Skeletal muscle satellite cell (primary cell): ENCODE data around the gene CD14.
"Not testable (repeated sequence)": the region's sequence is repeated elsewhere in the genome, so short reads cannot be mapped to it uniquely, and the experiment has no call there.

Experiments
- H3K27me3 ChIP-seq: 2 replicates; pipeline ENCODE4 v1.7.0; 2013; ENCODE audit warnings: low read length; ENCODE audit not compliant: control insufficient read depth, insufficient read depth
- H3K36me3 ChIP-seq: 2 replicates; pipeline ENCODE4 v1.7.0; 2013; ENCODE audit warnings: mild to moderate bottlenecking, control low read depth, low read length; ENCODE audit not compliant: insufficient read depth
- H3K4me1 ChIP-seq: 2 replicates; pipeline ENCODE4 v1.7.0; 2013; ENCODE audit warnings: low read length; ENCODE audit not compliant: control insufficient read depth, insufficient read depth
- H3K4me2 ChIP-seq: 2 replicates; pipeline ENCODE4 v1.7.0; 2013; ENCODE audit warnings: mild to moderate bottlenecking, low read length
- H3K4me3 ChIP-seq: 2 replicates; pipeline ENCODE4 v1.7.0; 2013; ENCODE audit warnings: low read length
- H3K9ac ChIP-seq: 2 replicates; pipeline ENCODE4 v1.7.0; 2013; ENCODE audit warnings: mild to moderate bottlenecking, low read depth, low read length, moderate library complexity
- H3K9me3 ChIP-seq: replicated peaks from 2 replicates; pipeline ENCODE4 v1.7.0; 2013; ENCODE audit warnings: mild to moderate bottlenecking, control low read depth, low read length

Gene CD14

GRCh38 chr5:140632366-140633020 lies 482 bp downstream of the CD14 start:
- Histone ChIP-seq H3K4me2 (peak overlapping the region; percentile 98), H3K27me3 (peaks cover 20% of the 10 kb centered on the region), H3K9me3 (no peaks in the 10 kb centered on the region), H3K4me1 (peaks cover 22% of the 10 kb centered on the region), H3K9ac (peak overlapping the region; percentile 58), H3K36me3 (no peaks in the 10 kb centered on the region), H3K4me3 (peak overlapping the region; percentile 71)

GRCh38 chr5:140631831-140632365 lies 1.1 kb downstream of the CD14 start:
- peaks cover 20% of the 10 kb centered on the region for H3K27me3 ChIP-seq
- no peaks in the 10 kb centered on the region for H3K36me3 ChIP-seq
- peak overlapping the region; percentile 98 for H3K4me2 ChIP-seq
- peak overlapping the region; percentile 71 for H3K4me3 ChIP-seq
- H3K9me3 ChIP-seq: no peaks in the 10 kb centered on the region
- H3K4me1 ChIP-seq: peaks cover 22% of the 10 kb centered on the region
- H3K9ac ChIP-seq: peak overlapping the region; percentile 58

- no peak overlapping the region for H3K9ac ChIP-seq
Observed at GRCh38 chr5:140631036-140631417, 1.9 kb downstream of the CD14 start.

GRCh38 chr5:140630292-140631035 lies 2.5 kb downstream of the CD14 start:
- Histone ChIP-seq H3K36me3 (no peaks in the 10 kb centered on the region), H3K4me3 (no peak overlapping the region), H3K9ac (no peak overlapping the region), H3K9me3 (no peaks in the 10 kb centered on the region), H3K4me2 (no peak overlapping the region), H3K4me1 (peaks cover 22% of the 10 kb centered on the region), H3K27me3 (peaks cover 26% of the 10 kb centered on the region)

More at GRCh38 chr5:140631036-140631417, 1.9 kb downstream of the CD14 start:
- no peak overlapping the region for H3K4me2 ChIP-seq
- peaks cover 22% of the 10 kb centered on the region for H3K4me1 ChIP-seq
- H3K9me3 ChIP-seq: no peaks in the 10 kb centered on the region
- H3K4me3 ChIP-seq: no peak overlapping the region
- H3K27me3 ChIP-seq: peaks cover 20% of the 10 kb centered on the region
- no peaks in the 10 kb centered on the region for H3K36me3 ChIP-seq

GRCh38 chr5:140628711-140629110 lies 4.3 kb downstream of the CD14 start:
- Histone ChIP-seq H3K4me2 (no peak overlapping the region), H3K9ac (no peak overlapping the region), H3K4me1 (peaks cover 22% of the 10 kb centered on the region), H3K4me3 (no peak overlapping the region), H3K36me3 (no peaks in the 10 kb centered on the region), H3K27me3 (peaks cover 26% of the 10 kb centered on the region), H3K9me3 (no peaks in the 10 kb centered on the region)

GRCh38 chr5:140627972-140628371 lies 5.0 kb downstream of the CD14 start:
- H3K36me3 ChIP-seq: no peaks in the 10 kb centered on the region
- peaks cover 16% of the 10 kb centered on the region for H3K4me1 ChIP-seq
- H3K27me3 ChIP-seq: peaks cover 26% of the 10 kb centered on the region
- no peak overlapping the region for H3K9ac ChIP-seq
- H3K4me3 ChIP-seq: no peak overlapping the region
- H3K9me3 ChIP-seq: no peaks in the 10 kb centered on the region
- H3K4me2 ChIP-seq: no peak overlapping the region

GRCh38 chr5:140624886-140625285 lies 8.1 kb downstream of the CD14 start:
- H3K9ac ChIP-seq, H3K4me3 ChIP-seq, H3K36me3 ChIP-seq, H3K4me1 ChIP-seq, H3K9me3 ChIP-seq, H3K4me2 ChIP-seq: not testable (repeated sequence)
- peaks cover 22% of the 10 kb centered on the region for H3K27me3 ChIP-seq

GRCh38 chr5:140623061-140623460 lies 9.9 kb downstream of the CD14 start:
- H3K4me2 ChIP-seq, H3K36me3 ChIP-seq, H3K9ac ChIP-seq, H3K4me1 ChIP-seq, H3K9me3 ChIP-seq, H3K4me3 ChIP-seq: not testable (repeated sequence)
- peaks cover 32% of the 10 kb centered on the region for H3K27me3 ChIP-seq

GRCh38 chr5:140622301-140622700 lies 10.7 kb downstream of the CD14 start:
- Histone ChIP-seq H3K36me3 (no peaks in the 10 kb centered on the region), H3K4me2 (no peak overlapping the region), H3K4me1 (no peaks in the 10 kb centered on the region), H3K9me3 (no peaks in the 10 kb centered on the region), H3K9ac (no peak overlapping the region), H3K4me3 (no peak overlapping the region), H3K27me3 (peaks cover 32% of the 10 kb centered on the region)

- Histone ChIP-seq H3K27me3 (no peaks in the 10 kb centered on the region), H3K4me2 (no peak overlapping the region), H3K9ac (no peak overlapping the region), H3K4me3 (no peak overlapping the region), H3K36me3 (no peaks in the 10 kb centered on the region), H3K9me3 (no peaks in the 10 kb centered on the region), H3K4me1 (peaks cover 15% of the 10 kb centered on the region)
Observed at GRCh38 chr5:140611020-140611521, 21.9 kb downstream of the CD14 start.

GRCh38 chr5:140609126-140609525 lies 23.8 kb downstream of the CD14 start:
- H3K4me2 ChIP-seq: peak overlapping the region; percentile 38
- no peaks in the 10 kb centered on the region for H3K36me3 ChIP-seq
- no peaks in the 10 kb centered on the region for H3K9me3 ChIP-seq
- H3K4me1 ChIP-seq: peaks cover 15% of the 10 kb centered on the region
- H3K9ac ChIP-seq: no peak overlapping the region
- H3K27me3 ChIP-seq: no peaks in the 10 kb centered on the region
- H3K4me3 ChIP-seq: no peak overlapping the region
